Hematopoietic multipotent progenitor cell treated with erythropoietin and hydrocortisone succinate and interleukin-3 and kit ligand, for 4 days (in vitro differentiated cells): ENCODE data around the gene COPS6.

ENCODE experiments used
- DNase-seq: peaks from one replicate; pipeline ENCODE4 v3.0.0-alpha.2; 2015

The COPS6 gene

DNA sequence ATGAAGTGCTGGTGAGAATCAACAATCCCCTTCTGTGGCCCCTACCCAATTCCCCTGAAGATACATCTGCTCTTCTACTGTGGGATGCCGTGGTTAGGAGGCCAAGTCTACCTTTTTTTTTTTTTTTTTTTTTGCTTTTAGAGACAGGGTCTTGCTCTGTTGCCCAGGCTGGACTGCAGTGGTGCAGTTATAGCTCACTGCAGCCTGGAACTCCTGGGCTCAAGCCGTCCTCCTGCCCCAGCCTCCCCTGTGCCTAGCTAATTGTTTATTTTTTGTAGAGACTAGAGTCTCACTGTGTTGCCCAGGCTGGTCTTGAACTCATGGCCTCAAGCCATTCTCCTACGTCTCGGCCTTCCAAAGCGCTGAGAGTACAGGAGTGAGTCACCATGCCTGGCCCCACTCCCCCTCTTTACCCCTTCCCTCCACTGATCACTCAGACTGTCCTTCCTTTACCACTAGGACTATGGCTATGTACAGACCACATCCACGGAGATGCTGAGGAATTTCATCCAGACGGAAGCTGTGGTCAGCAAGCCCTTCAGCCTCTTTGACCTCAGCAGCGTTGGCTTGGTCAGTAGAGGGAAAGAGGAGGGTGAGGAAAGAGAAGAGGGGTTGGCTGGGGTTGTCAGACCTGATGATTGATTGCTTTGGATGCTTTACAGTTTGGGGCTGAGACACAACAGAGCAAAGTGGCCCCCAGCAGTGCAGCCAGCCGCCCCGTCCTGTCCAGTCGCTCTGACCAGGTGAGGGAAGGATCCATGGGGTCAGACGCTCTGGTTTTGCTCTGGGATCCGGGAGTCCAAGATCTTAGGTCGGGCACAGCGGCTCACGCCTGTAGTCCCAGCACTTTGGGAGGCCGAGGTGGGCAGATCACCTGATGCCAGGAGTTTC, 14.4 kb downstream of the COPS6 start:
- no peak for DNase-seq

GRCh38 chr7:100105534-100105933, 16.8 kb downstream of the COPS6 start:
- DNase-seq: no peak

DNA sequence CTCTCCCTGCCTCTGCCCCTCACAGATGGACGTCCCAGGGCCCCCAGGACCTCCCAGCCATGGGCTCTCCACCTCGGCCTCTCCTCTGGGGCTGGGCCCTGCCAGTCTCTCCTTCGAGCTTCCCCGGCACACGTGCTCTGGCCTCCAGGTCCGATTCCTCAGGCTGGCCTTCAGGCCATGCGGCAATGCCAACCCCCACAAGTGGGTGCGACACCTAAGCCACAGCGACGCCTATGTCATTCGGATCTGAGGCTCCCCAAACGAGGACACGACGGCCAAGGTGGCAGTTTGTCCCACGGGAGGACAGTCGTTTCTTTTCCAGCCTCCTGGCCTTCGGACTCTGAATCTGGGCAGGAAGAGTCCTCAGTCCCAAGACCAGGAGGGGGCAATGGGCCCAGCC, 17.9 kb downstream of the COPS6 start:
- no peak for DNase-seq

GRCh38 chr7:100107125-100107737, 18.5 kb downstream of the COPS6 start:
- no peak for DNase-seq

- DNase-seq: no peak
Measured at GRCh38 chr7:100107890-100108289, 19.1 kb downstream of the COPS6 start.

- DNase-seq: no peak
Measured at GRCh38 chr7:100109521-100110163, 20.9 kb downstream of the COPS6 start.

- no peak for DNase-seq
Measured at GRCh38 chr7:100111156-100111555, 22.4 kb downstream of the COPS6 start.

- no peak for DNase-seq
Measured at GRCh38 chr7:100111914-100112313, 23.1 kb downstream of the COPS6 start.

GRCh38 chr7:100115026-100115425, 26.3 kb downstream of the COPS6 start:
- no peak for DNase-seq

GRCh38 chr7:100118388-100119071, 29.8 kb downstream of the COPS6 start:
- peak; percentile 70 for DNase-seq

DNA sequence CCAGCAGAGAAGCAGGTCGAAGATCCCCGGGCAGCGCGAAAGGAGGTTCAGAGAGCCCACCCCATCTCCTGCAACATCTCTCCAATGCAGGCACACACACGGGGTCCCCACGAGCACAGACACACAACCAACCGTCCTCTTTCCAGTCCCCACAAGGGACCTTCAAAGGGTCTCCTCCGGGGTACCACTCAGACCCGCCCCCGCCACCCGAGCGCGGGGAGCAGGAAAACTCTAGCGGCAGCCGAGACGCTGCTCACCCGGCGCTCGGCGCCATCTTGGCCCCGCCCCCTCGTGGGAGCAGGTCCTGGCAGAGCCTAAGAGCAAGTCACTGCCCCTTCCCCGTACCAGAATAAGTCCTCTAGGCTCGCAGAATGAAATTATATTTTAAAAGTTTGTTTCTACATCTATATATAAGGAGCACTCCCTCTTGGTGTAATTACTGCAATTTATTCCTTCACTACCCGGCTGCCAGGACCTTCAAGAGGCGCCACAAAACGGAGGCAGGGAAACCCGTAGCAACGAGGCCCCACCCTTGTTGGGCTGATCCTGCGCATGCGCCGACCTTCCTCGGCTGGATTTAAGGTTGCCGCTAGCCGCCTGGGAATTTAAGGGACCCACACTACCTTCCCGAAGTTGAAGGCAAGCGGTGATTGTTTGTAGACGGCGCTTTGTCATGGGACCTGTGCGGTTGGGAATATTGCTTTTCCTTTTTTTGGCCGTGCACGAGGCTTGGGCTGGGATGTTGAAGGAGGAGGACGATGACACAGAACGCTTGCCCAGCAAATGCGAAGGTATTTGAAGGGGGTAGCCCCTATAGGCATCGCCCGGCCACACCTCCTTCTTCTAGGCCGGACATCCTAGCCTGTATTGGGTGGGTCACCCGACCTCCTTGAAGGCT, 30.6 kb downstream of the COPS6 start, which contains the start of the genes CNPY4 and TAF6:
CNPY4 (plus strand) TSS at position 563 of the 898 bp plus-strand sequence; CDS start at position 674, 111 bp downstream.
TAF6 (minus strand) TSS at position 287 of the 898 bp plus-strand sequence. CDS start 5,149 bp downstream, outside the sequence.
- peak; percentile 98 for DNase-seq

DNA sequence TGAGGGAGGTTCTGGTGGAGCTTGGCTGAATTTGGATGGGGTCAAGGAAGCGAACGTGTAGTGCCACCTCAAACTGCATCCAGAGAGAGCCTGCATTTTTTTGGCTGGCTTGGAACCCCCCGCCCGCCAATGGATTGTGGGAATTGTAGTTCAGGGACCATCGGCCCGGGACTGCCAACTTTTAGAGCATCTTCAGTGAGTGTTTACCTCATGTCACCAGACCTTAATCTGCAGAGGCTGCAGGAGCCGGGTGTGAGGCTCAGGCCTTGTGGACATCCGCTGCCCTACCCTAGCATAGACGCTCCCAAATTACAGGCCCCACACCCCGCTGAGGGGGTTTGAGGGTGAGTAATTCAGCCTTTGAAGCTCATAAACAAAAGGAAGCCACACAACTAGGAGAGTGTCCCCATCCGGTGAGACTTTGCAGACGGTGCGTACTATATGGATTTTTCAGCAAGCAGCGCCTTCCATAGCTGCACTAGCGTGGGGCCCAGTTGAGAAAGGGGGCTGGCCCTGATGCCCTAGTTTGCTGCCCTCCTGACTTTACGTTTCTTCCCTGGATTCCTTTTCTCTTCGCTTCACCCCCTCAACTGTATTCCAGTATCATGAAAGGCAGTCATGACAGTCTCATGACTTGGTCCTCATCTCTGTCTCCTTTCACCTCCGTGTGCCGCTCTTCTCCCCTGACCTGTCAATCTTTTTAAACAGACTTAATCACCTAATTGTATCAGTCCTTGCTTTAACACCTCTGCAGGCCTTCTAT, 31.4 kb downstream of the COPS6 start:
- peak; percentile 78 for DNase-seq

- no peak for DNase-seq
Measured at GRCh38 chr7:100120733-100121036, 31.9 kb downstream of the COPS6 start.

DNA sequence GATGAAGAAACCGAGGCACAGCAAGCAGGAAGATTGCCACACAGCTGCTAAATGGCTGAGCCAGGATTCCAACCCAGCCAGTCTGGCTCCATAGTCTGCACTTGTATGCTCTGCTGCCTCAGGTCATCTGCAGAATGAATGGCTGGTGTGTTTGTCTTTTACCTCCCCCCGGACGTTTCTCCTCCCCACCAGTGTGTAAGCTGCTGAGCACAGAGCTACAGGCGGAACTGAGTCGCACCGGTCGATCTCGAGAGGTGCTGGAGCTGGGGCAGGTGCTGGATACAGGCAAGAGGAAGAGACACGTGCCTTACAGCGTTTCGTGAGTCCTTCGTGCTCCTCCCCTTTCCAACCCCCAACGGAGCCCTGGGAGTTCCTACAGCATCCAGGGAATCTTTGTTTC, 33.3 kb downstream of the COPS6 start:
- no peak for DNase-seq

GRCh38 chr7:100122568-100122967, 33.8 kb downstream of the COPS6 start:
- DNase-seq: peak; percentile 90

GRCh38 chr7:100124301-100125230, 35.8 kb downstream of the COPS6 start:
- peak; percentile 51 for DNase-seq

DNA sequence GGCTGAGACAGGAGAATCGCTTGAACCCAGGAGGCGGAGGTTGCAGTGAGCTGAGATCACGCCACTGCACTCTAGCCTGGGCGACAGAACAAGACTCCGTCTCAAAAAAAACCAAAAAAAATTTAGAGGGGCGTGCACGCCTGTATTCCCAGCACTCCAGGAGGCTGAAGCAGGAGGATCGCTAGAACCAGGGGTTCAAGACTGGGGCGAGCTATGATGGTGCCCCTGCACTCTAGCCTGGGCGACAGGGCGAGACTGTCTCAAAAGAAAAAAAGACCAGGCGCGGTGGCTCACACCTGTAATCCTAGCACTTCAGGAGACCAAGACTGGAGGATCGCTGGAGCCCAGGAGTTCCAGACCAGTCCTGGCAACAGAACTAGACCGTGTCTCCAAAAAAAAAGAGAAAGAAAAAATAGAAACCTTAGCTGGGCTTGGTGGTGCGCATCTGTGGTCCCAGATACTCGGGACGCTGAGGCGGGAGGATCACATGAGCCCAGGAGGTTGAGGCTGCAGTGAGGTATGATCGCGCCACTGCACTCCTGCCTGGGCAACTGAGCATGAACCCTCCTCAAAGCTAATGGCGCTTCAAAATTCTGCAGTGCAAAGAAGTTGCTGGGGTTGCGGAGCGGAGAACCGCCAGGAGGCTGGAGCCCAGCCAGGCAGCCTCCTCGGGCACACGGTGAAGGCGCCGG, 37.6 kb downstream of the COPS6 start:
- no peak for DNase-seq

GRCh38 chr7:100126931-100127865, 38.4 kb downstream of the COPS6 start, which contains the start of gene MBLAC1:
MBLAC1 (plus strand) TSS chr7:100126967; CDS start chr7:100127396, 429 bp downstream.
- peak; percentile 96 for DNase-seq
